Measurements from ENCODE around the gene TRIP4. TPM values are rescaled to one million over a fixed set of nuclear protein-coding genes. Genes with fewer than 3 reads are reported as not detected.
A peak's percentile ranks its signal among the peaks of the same experiment; 100 is the strongest.

Gene TRIP4
- polyA plus RNA-seq, 1 donor from 2014 or later: 23.3 TPM

DNA sequence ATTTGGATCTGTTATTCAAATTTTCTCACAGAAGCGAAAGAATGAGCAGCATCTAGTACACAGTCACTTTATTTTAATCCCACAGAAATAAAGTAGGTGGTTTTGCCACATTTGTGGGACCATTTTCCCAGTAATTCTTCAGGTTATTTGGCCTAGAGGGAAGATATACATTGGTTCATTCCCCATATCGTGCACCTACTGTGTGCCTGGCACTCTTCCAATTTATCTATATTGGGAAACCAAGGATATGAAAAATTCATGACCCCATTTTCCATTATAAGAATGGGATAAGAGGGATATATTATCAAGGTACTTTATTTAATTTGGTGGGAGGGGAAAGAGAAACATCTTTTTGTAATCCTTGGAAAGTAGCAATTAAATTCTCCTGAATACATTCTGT is 35.1 kb downstream of the TRIP4 start:
- Mint-ChIP-seq H3K27me3 (no peaks in the 10 kb centered on the region), H3K4me3 (no peak overlapping the region), H3K27ac (no peak overlapping the region), H3K36me3 (peaks cover 7% of the 10 kb centered on the region), H3K4me1 (peaks cover 9 to 14% (median 9%) of the 10 kb centered on the region in 3 donors), H3K9me3 (no peaks in the 10 kb centered on the region)

DNA sequence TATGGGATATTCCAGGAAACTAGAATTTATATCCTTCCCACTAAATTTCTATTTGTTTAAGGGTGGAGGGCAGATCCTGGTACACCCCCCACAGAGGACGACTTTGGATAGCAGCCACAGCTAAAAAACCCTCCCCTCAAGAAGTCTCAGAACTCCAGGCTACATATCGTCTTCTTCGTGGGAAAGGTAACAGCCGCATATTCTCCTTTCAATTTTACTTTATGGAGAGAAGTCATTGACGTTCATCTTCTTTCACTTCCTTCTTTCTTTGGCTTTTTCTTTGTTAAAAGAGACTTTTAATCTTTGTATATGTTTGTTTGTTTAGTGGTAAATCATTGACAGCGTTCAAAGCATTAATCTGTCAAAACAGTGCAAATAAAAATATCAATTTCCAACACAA is 36.3 kb downstream of the TRIP4 start:
- Mint-ChIP-seq H3K27ac (peak overlapping the region in 2 of 3 donors; percentile 49 to 52), H3K36me3 (peaks cover 6% of the 10 kb centered on the region), H3K4me3 (peak overlapping the region in 3 of 4 donors; percentile 10 to 51 (median 49)), H3K27me3 (no peaks in the 10 kb centered on the region), H3K9me3 (no peaks in the 10 kb centered on the region), H3K4me1 (peaks cover 9 to 14% (median 9%) of the 10 kb centered on the region in 3 donors)

DNA sequence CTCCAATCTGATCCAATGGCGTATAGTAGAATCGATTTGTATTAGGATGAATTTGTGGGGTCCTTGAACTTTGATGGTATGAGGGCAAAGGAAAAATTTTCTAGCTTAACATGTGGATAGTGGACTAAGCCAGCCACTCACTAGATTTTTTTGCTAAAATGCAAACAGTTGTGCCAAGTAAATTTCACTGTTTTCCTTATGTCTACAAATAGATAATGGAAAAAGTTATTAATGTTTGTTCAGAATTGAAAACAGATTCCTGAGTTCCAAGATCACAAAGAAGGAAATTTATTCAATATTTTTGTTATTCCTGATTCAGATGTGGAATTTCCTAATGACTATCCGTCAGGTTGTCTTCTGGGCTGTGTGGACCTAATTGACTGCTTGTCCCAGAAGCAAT is 37.6 kb downstream of the TRIP4 start:
- Mint-ChIP-seq H3K4me1 (peaks cover 9 to 14% (median 11%) of the 10 kb centered on the region in 3 donors), H3K36me3 (peaks cover 6% of the 10 kb centered on the region), H3K9me3 (no peaks in the 10 kb centered on the region), H3K27me3 (no peaks in the 10 kb centered on the region), H3K4me3 (no peak overlapping the region), H3K27ac (peak overlapping the region in 1 of 3 donors; percentile 83)

DNA sequence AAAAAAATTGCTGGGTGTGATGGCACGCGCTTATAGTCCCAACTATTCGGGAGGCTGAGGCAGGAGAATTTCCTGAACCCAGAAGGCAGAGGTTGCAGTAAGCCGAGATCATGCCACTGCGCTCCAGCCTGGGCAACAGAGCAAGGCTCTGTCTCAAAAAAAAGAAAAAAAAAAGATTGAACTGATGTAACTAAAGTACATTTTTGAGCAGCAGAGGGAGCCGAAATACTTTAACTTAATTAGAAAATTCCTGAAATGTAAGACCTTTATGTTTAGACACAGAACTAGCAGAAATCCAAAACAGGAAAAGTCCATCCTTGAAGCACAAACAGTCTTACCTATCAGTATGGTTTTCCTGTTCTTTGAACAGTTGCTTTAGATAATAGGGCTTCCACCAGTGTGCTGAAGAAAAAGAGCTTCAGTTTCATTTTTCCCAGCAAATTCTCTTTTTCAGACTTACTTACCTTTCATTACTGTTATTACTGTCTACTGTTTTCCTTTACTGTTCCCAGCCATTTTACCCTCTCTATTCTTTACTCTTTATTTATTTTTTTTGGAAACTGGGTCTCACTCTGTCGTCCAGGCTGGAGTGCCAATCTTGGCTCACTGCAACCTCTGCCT is 39.3 kb downstream of the TRIP4 start:
- H3K4me3 Mint-ChIP-seq: no peak overlapping the region
- H3K4me1 Mint-ChIP-seq: peaks cover 11 to 14% (median 12%) of the 10 kb centered on the region in 3 donors
- H3K36me3 Mint-ChIP-seq: peaks cover 10% of the 10 kb centered on the region
- H3K27ac Mint-ChIP-seq: peak overlapping the region in 1 of 3 donors; percentile 11
- H3K9me3 Mint-ChIP-seq: no peaks in the 10 kb centered on the region
- H3K27me3 Mint-ChIP-seq: no peaks in the 10 kb centered on the region

DNA sequence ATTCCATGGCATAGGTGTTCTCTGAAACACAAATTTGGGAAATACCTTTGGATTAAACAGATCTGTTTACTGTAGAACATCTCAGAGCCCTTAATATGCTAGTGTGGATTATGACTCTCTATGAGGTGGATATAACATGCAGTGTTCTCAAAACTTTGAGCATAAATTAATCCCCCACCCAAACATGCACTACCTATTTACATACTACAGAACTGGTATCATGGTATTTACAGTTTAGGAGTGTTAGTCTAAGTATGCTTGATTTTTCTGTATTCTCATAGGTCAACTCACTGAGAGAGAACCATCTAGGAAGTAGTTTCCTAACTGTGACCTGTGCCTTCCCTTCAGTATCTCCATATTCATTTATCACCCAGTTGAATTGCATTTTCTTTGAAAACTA is 41.8 kb downstream of the TRIP4 start:
- Mint-ChIP-seq H3K9me3 (no peaks in the 10 kb centered on the region), H3K27ac (peak overlapping the region in 1 of 3 donors; percentile 24), H3K36me3 (peaks cover 12% of the 10 kb centered on the region), H3K4me1 (peaks cover 0 to 4% (median 2%) of the 10 kb centered on the region in 3 donors), H3K27me3 (no peaks in the 10 kb centered on the region), H3K4me3 (no peak overlapping the region)

DNA sequence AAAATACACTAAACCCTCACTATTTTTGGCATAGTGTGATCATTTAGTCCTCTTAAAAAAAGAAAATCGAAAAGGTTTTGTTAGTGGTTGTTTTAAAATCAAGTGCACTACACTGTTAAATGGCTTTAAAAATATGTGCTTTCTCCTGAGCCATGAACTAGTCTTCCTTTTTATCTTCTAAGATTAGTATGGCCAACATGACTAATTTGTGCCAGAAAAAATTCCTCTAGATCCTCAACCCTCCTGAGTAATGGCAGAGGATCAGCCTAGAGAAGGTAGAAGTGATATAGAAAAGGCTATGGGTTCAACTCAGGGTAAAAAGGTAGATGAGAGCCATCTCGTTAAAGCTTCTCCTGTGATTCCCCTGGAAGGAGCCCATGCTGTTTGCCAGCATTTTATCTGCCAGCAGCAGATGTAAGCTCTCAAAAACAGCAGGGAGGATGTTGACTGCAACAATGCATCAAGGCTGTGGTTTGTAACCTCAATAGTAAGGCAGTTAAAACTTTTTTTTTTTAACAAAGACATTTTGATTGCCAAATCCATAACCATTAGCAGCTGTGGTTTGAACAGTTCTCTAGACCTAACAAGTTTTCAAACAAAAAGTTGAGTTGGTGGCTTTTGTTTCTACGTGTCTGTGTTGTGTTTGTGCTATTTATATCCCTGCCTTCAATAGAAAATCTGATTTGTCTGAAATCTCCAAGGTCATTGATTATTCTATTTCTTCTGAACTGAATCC is 42.5 kb downstream of the TRIP4 start:
- H3K9me3 Mint-ChIP-seq: no peaks in the 10 kb centered on the region
- H3K27ac Mint-ChIP-seq: peak overlapping the region in 1 of 3 donors; percentile 24
- no peaks in the 10 kb centered on the region for H3K27me3 Mint-ChIP-seq
- H3K4me3 Mint-ChIP-seq: peak overlapping the region in 1 of 4 donors; percentile 37
- H3K4me1 Mint-ChIP-seq: peaks cover 0 to 4% (median 2%) of the 10 kb centered on the region in 3 donors
- peaks cover 13% of the 10 kb centered on the region for H3K36me3 Mint-ChIP-seq

DNA sequence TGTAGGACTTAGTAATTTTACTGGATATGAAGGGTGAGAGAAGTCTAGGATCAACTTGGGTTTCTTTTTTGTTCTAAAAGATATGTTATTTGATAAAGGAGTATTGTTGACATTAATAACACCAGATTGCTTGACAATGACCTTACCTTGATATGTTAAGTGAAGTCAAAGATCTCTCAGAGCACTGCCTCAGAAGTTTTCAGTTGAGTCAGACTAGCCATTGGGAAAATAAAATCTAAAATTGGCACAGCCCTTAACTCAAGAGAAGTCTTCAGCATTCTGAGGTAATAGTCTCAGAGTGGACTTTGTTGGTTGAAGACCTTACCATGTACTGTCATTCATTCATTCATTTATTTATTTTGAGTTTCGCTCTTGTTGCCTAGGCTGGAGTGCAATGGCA is 50.3 kb downstream of the TRIP4 start:
- no peak overlapping the region for H3K27ac Mint-ChIP-seq
- H3K4me1 Mint-ChIP-seq: peaks cover under 1 to 6% (median 6%) of the 10 kb centered on the region in 3 donors
- no peak overlapping the region for H3K4me3 Mint-ChIP-seq
- no peaks in the 10 kb centered on the region for H3K27me3 Mint-ChIP-seq
- H3K36me3 Mint-ChIP-seq: peaks cover 11% of the 10 kb centered on the region
- no peaks in the 10 kb centered on the region for H3K9me3 Mint-ChIP-seq

DNA sequence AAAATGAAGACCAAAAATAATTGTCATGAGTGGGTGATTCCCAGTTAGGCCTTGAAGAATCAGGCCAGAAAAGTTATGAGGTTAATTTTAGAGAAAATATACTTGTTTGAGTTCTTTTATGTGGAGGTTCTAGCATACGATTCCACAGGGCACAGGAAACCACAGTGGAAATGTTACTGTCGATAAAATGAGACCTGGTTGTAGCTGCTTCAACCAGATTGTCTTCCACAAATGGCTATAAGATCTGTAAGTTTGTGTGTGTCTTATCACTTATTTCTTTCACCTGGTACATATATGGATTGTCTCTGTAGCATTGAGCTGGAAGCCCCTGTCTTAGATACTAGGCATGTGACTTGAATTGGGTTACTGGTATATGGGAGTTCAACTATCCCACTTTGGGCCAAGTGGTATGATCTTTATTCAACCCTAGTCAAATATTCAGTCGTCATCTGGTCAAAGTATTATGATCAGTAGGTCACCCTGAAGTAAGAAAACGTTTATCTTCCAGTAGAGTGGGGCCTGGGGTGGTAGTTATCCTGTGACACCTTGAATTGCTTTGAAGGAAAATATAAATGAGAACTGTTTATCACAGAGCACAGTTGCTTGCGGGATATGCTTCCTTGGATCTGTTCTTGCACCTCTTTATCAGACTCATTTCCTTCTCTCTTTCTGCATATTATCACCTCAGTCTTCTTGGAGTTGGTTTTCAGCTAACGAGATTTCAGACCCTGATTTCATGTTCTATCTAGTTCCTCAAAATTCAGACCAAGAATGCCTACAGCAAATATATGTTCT is 51.2 kb downstream of the TRIP4 start:
- H3K4me3 Mint-ChIP-seq: no peak overlapping the region
- H3K9me3 Mint-ChIP-seq: no peaks in the 10 kb centered on the region
- no peak overlapping the region for H3K27ac Mint-ChIP-seq
- H3K27me3 Mint-ChIP-seq: no peaks in the 10 kb centered on the region
- peaks cover 11% of the 10 kb centered on the region for H3K36me3 Mint-ChIP-seq
- peaks cover 6 to 9% (median 8%) of the 10 kb centered on the region in 3 donors for H3K4me1 Mint-ChIP-seq

DNA sequence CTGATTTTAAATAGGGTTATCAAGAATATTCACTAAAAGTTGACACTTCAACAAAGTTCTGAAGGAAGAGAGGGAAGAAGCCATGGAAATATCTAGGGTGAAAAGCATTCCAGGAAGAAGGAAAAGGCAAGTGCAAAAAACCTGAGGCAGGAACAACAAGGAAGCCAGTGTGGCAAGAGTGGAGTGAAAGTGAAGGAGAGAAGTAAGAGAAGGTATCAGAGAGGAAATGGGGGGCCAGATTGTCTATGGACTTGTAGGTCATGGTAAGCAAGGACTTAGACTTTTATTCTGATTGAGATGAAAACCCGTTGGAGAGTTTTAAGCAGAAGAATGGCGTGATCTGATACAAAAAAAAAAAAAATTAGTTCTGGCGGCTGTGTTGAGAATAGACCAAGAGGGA is 54.2 kb downstream of the TRIP4 start:
- Mint-ChIP-seq H3K36me3 (peaks cover 11% of the 10 kb centered on the region), H3K27me3 (no peaks in the 10 kb centered on the region), H3K27ac (no peak overlapping the region), H3K9me3 (no peaks in the 10 kb centered on the region), H3K4me3 (no peak overlapping the region), H3K4me1 (peaks cover 12 to 15% (median 13%) of the 10 kb centered on the region in 3 donors)

DNA sequence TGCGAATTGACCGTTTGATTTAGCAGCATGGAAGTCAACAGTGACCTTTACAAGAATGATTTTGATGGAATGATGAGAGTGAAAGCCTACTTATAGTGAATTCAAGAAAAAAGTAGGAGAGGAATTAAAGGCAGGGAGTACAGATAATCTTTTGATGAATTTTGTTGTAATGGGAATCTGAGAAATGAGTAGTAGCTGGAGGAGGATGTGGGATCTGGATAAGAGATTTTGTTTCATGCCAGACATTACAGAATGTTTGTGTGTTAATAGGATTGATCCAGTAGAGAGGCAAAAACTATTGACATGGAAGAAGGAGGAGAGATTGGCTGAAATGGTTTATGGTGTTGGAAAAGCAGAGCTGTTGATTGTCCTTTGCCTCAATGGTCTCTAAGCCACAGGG is 55.4 kb downstream of the TRIP4 start:
- peaks cover 6% of the 10 kb centered on the region for H3K36me3 Mint-ChIP-seq
- H3K4me1 Mint-ChIP-seq: peaks cover 17 to 20% (median 20%) of the 10 kb centered on the region in 3 donors
- H3K4me3 Mint-ChIP-seq: no peak overlapping the region
- no peaks in the 10 kb centered on the region for H3K27me3 Mint-ChIP-seq
- no peak overlapping the region for H3K27ac Mint-ChIP-seq
- H3K9me3 Mint-ChIP-seq: no peaks in the 10 kb centered on the region

DNA sequence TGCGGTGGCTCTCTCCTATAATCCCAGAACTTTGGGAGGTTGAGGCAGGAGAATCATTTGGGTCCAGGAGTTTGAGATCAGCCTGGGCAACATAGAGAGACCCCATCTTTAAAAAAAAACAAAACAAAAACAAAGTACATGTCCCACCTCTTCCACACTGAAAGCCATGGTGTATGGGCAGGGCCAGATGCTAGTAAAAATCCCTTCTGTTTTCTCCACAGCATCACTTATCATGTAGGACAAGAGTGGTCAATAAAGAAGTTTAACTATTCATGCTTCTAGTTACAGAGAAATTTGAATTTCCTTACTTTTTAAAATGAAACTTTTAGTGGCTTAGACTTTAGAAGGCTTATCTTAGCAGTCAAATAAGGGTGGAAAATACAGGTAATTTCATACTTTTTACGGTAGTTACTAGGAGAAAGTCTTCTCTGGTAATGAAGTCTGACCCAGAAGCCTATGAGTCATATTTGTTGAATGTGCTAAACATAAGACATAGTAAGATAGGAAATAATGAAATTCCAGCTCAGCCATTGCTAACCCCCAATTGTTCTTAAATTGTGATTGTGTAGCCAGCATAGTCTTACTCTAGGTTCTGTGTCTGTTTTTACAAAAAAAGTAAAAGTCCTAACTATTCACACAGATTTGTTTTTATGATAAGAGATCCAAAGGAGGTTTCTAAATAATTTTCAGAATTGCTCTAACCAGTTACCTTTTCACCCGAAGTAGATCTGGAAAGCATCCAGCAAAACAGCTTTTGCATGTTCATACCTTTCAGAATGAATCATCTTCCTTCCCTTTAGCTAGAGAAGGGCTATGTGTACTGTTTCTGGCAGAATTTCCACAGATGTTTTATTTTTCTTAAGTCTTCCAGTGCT is 56.3 kb downstream of the TRIP4 start:
- H3K4me1 Mint-ChIP-seq: peaks cover 19 to 23% (median 22%) of the 10 kb centered on the region in 3 donors
- no peak overlapping the region for H3K4me3 Mint-ChIP-seq

DNA sequence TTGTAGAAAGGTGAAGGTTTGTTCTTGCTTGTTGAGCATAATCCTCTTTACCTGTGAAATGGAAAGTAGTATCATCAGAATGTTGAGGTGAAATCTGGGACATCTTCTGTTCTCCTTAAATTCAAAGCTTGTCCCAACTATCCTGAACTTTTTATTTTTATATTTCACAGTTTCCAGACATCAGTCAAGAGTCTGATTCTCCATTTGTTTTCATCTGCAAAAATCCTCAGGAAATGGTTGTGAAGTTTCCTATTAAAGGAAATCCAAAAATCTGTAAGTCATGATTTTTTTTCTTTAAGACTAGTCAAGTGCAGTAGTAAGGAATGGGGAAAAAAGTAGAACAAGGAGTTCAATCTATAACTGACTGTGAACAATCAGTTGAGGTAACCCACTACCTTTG is 57.2 kb downstream of the TRIP4 start:
- peaks cover 9% of the 10 kb centered on the region for H3K36me3 Mint-ChIP-seq
- H3K9me3 Mint-ChIP-seq: no peaks in the 10 kb centered on the region
- H3K27me3 Mint-ChIP-seq: no peaks in the 10 kb centered on the region
- peak overlapping the region in 1 of 3 donors; percentile 20 for H3K27ac Mint-ChIP-seq
- no peak overlapping the region for H3K4me3 Mint-ChIP-seq
- H3K4me1 Mint-ChIP-seq: peaks cover 21 to 26% (median 25%) of the 10 kb centered on the region in 3 donors

More for the DNA sequence above, 56.3 kb downstream of the TRIP4 start:
- H3K9me3 Mint-ChIP-seq: no peaks in the 10 kb centered on the region
- H3K36me3 Mint-ChIP-seq: peaks cover 6% of the 10 kb centered on the region
- H3K27me3 Mint-ChIP-seq: no peaks in the 10 kb centered on the region
- H3K27ac Mint-ChIP-seq: peak overlapping the region in 1 of 3 donors; percentile 20

DNA sequence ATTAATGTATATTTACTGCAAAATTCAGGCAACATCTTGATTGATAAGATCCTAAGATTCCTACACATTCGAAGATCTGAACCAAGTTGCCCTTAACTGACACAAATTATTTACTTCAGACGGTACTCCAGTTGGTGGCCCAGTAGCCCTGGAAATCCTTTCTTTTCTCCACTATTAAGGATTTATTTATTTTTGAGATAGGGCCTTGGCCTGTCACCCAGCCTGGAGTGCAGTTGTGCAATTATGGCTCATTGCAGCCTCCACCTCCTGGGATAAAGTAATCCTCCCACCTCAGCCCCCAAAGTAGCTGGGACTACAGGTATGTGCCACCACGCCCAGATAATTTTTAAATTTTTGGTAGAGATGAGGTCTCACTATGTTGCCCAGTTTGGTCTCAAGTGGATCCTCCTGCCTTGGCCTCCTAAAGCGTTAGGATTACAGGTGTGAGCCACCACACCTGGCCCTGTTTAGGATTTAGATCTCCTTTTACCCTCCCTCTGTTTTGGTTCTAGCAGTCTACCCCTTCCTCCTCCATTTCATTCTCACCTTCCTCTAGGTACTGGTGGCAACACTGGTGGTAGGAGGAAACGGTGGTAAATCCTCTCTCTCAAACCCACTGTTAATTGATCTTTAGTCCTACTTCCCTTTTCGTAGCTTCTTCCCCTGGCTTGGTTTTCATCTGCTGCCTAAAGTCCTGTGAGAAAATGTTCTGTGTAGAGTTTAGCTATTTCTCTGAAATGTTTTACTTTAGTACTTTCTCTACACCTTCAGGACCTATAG is 60.1 kb downstream of the TRIP4 start:
- H3K4me3 Mint-ChIP-seq: no peak overlapping the region

More for the DNA sequence above, 60.1 kb downstream of the TRIP4 start:
- Mint-ChIP-seq H3K27me3 (no peaks in the 10 kb centered on the region), H3K36me3 (peaks cover 7% of the 10 kb centered on the region), H3K27ac (peak overlapping the region in 1 of 3 donors; percentile 68), H3K9me3 (no peaks in the 10 kb centered on the region), H3K4me1 (peaks cover 18 to 26% (median 21%) of the 10 kb centered on the region in 3 donors)
